Astrocyte (in vitro differentiated cells and primary cell): ENCODE data around the gene DUSP8. TPM values are rescaled to one million over a fixed set of nuclear protein-coding genes. Genes with fewer than 3 reads are reported as not detected.

Source experiments
- DNase-seq: peaks from one replicate; pipeline ENCODE4 v3.0.0-alpha.2; 2010; ENCODE audit warnings: low read depth
- FAIRE-seq: peaks from 2 replicates; lab custom pipeline; 2011; peaks lifted over from hg19 to GRCh38; lab: Jason Lieb, UNC
- H2AFZ ChIP-seq: 2 replicates; pipeline ENCODE4 v1.6.0; 2012; ENCODE audit warnings: low read depth, low read length, inconsistent platforms
- H3K27ac ChIP-seq: 2 replicates; pipeline ENCODE4 v1.5.1; 2011; ENCODE audit warnings: low read depth, low read length, inconsistent platforms
- H3K27me3 ChIP-seq: 2 replicates; pipeline ENCODE4 v1.6.0; 2011; ENCODE audit warnings: low read length, inconsistent platforms; ENCODE audit not compliant: insufficient read depth
- H3K36me3 ChIP-seq: 2 replicates; pipeline ENCODE4 v1.5.1; 2011; ENCODE audit warnings: low read length, inconsistent platforms; ENCODE audit not compliant: insufficient read depth
- H3K4me1 ChIP-seq: 2 replicates; pipeline ENCODE4 v1.5.1; 2011; ENCODE audit warnings: low read length, inconsistent platforms; ENCODE audit not compliant: insufficient read depth
- H3K4me2 ChIP-seq: 2 replicates; pipeline ENCODE4 v1.6.0; 2012; ENCODE audit warnings: low read length, inconsistent platforms
- H3K4me3 ChIP-seq: 2 replicates; pipeline ENCODE4 v1.5.1; 2011; ENCODE audit warnings: low read depth, mild to moderate bottlenecking, low read length, inconsistent platforms; ENCODE audit not compliant: insufficient read depth
- H3K79me2 ChIP-seq: 2 replicates; pipeline ENCODE4 v1.6.0; 2012; ENCODE audit warnings: mild to moderate bottlenecking, low read length, inconsistent platforms; ENCODE audit not compliant: insufficient read depth
- H3K9ac ChIP-seq: 2 replicates; pipeline ENCODE4 v1.6.0; 2012; ENCODE audit warnings: mild to moderate bottlenecking, low read length, inconsistent platforms
- H3K9me3 ChIP-seq: 2 replicates; pipeline ENCODE4 v1.5.1; 2012; ENCODE audit warnings: low read depth, mild to moderate bottlenecking, low read length, inconsistent platforms; ENCODE audit not compliant: insufficient read depth
- H4K20me1 ChIP-seq: 2 replicates; pipeline ENCODE4 v1.6.0; 2012; ENCODE audit warnings: low read length, inconsistent platforms; ENCODE audit not compliant: insufficient read depth
- H3K27ac Mint-ChIP-seq: one replicate; pipeline ENCODE4 v1.8.0; 2021; ENCODE audit warnings: mild to moderate bottlenecking, mixed read lengths; ENCODE audit not compliant: unreplicated experiment
- H3K27me3 Mint-ChIP-seq: one replicate; pipeline ENCODE4 v1.8.0; 2021; ENCODE audit warnings: low read depth, mixed read lengths; ENCODE audit not compliant: unreplicated experiment
- H3K36me3 Mint-ChIP-seq: one replicate; pipeline ENCODE4 v1.8.0; 2021; ENCODE audit warnings: low read depth, mixed read lengths; ENCODE audit not compliant: unreplicated experiment
- H3K4me1 Mint-ChIP-seq: one replicate; pipeline ENCODE4 v1.8.0; 2021; ENCODE audit warnings: low read depth, mixed read lengths; ENCODE audit not compliant: unreplicated experiment
- H3K4me3 Mint-ChIP-seq: one replicate; pipeline ENCODE4 v1.8.0; 2021; ENCODE audit warnings: mild to moderate bottlenecking, moderate library complexity, mixed read lengths; ENCODE audit not compliant: unreplicated experiment
- H3K9me3 Mint-ChIP-seq: one replicate; pipeline ENCODE4 v1.8.0; 2021; ENCODE audit warnings: mild to moderate bottlenecking, mixed read lengths; ENCODE audit not compliant: unreplicated experiment
- CTCF ChIP-seq: IDR thresholded peaks from 2 replicates; pipeline ENCODE4 v1.5.1; 2011; ENCODE audit warnings: low read depth, mild to moderate bottlenecking, inconsistent platforms, low read length, moderate library complexity; ENCODE audit not compliant: insufficient read depth
- EZH2 ChIP-seq: IDR thresholded peaks from 2 replicates; pipeline ENCODE4 v1.6.1; 2012; ENCODE audit warnings: mild to moderate bottlenecking, low read length, inconsistent platforms; ENCODE audit not compliant: insufficient read depth
- total RNA-seq: library from RNA; stranded (reverse); gene quantifications from 2 replicates; pipeline ENCODE4 v1.2.1, GENCODE V29; 2021

DUSP8 gene
- total RNA-seq, 1 donor from 2014 or later = 14.8 TPM

- no peak for FAIRE-seq
- H3K4me3 ChIP-seq = no peak overlapping the region
- H3K9me3 ChIP-seq = no peaks in the 10 kb centered on the region
- no peak overlapping the region for H2AFZ ChIP-seq
- peaks cover 92% of the 10 kb centered on the region for H4K20me1 ChIP-seq
- no peak for TF ChIP-seq CTCF
- TF ChIP-seq EZH2 = no peak
- no peaks in the 10 kb centered on the region for H3K27me3 Mint-ChIP-seq
- H3K27ac ChIP-seq = no peak overlapping the region
- no peaks in the 10 kb centered on the region for H3K36me3 ChIP-seq
- peaks cover 29% of the 10 kb centered on the region for H3K4me1 ChIP-seq
- H3K79me2 ChIP-seq = peaks cover 92% of the 10 kb centered on the region
- H3K27ac Mint-ChIP-seq = no peak overlapping the region
- H3K9ac ChIP-seq = no peak overlapping the region
- no peak overlapping the region for H3K4me2 ChIP-seq
- no peaks in the 10 kb centered on the region for H3K9me3 Mint-ChIP-seq
- peaks cover 7% of the 10 kb centered on the region for H3K4me1 Mint-ChIP-seq
- H3K4me3 Mint-ChIP-seq = no peak overlapping the region
- peaks cover 4% of the 10 kb centered on the region for H3K36me3 Mint-ChIP-seq
- DNase-seq = no peak
- no peaks in the 10 kb centered on the region for H3K27me3 ChIP-seq
Observed at GRCh38 chr11:1529286-1529685, 42.8 kb downstream of the DUSP8 start.

- Histone ChIP-seq H3K9me3 (no peaks in the 10 kb centered on the region), H3K79me2 (peaks cover 92% of the 10 kb centered on the region), H3K27me3 (no peaks in the 10 kb centered on the region), H3K36me3 (no peaks in the 10 kb centered on the region), H3K4me3 (no peak overlapping the region), H3K4me1 (peaks cover 27% of the 10 kb centered on the region), H4K20me1 (peaks cover 92% of the 10 kb centered on the region), H3K4me2 (no peak overlapping the region), H3K27ac (no peak overlapping the region), H3K9ac (no peak overlapping the region), H2AFZ (no peak overlapping the region)
- Mint-ChIP-seq H3K36me3 (peaks cover 4% of the 10 kb centered on the region), H3K27ac (no peak overlapping the region), H3K4me1 (peaks cover 5% of the 10 kb centered on the region), H3K4me3 (no peak overlapping the region), H3K27me3 (no peaks in the 10 kb centered on the region), H3K9me3 (no peaks in the 10 kb centered on the region)
- DNase-seq = no peak
- TF ChIP-seq EZH2 = no peak
- TF ChIP-seq CTCF = no peak
- FAIRE-seq = no peak
Observed at GRCh38 chr11:1528710-1529109, 43.4 kb downstream of the DUSP8 start.

- H4K20me1 ChIP-seq = peaks cover 92% of the 10 kb centered on the region
- peaks cover 12% of the 10 kb centered on the region for H3K4me1 ChIP-seq
- Mint-ChIP-seq H3K36me3 (peaks cover under 1% of the 10 kb centered on the region), H3K27me3 (no peaks in the 10 kb centered on the region), H3K4me1 (peaks cover under 1% of the 10 kb centered on the region), H3K4me3 (no peak overlapping the region), H3K9me3 (no peaks in the 10 kb centered on the region), H3K27ac (no peak overlapping the region)
- H3K79me2 ChIP-seq = peaks cover 87% of the 10 kb centered on the region
- no peaks in the 10 kb centered on the region for H3K9me3 ChIP-seq
- no peak for FAIRE-seq
- no peak overlapping the region for H3K9ac ChIP-seq
- H3K36me3 ChIP-seq = no peaks in the 10 kb centered on the region
- no peak overlapping the region for H3K27ac ChIP-seq
- TF ChIP-seq EZH2 = no peak
- no peak for DNase-seq
- H2AFZ ChIP-seq = no peak overlapping the region
- H3K27me3 ChIP-seq = no peaks in the 10 kb centered on the region
- no peak overlapping the region for H3K4me3 ChIP-seq
- H3K4me2 ChIP-seq = no peak overlapping the region
Observed at GRCh38 chr11:1526785-1527184, 45.3 kb downstream of the DUSP8 start.
